ENCODE results near the gene ARHGEF33.
"Not testable (repeated sequence)": the region's sequence is repeated elsewhere in the genome, so short reads cannot be mapped to it uniquely, and the experiment has no call there.

ARHGEF33 gene

DNA sequence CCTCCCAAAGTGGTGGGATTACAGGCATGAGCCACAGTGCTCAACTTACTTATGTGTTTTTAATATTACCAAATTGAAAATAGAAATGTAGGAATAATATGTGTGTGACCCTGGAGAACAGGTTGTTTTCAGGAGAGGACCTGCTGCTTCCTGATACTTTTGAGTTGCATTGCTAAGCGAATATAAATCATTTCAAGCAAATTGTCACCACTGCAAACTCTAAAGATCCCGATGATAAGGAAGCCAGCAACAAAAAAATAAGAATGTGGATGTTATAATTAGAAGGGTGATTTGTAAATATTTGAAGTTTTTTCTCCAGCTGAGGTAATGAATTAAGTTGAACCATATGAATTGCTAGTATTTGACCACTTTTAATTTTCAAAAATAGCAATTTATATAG, 40.9 kb downstream of the ARHGEF33 start:
- TF ChIP-seq, protein P1, sequence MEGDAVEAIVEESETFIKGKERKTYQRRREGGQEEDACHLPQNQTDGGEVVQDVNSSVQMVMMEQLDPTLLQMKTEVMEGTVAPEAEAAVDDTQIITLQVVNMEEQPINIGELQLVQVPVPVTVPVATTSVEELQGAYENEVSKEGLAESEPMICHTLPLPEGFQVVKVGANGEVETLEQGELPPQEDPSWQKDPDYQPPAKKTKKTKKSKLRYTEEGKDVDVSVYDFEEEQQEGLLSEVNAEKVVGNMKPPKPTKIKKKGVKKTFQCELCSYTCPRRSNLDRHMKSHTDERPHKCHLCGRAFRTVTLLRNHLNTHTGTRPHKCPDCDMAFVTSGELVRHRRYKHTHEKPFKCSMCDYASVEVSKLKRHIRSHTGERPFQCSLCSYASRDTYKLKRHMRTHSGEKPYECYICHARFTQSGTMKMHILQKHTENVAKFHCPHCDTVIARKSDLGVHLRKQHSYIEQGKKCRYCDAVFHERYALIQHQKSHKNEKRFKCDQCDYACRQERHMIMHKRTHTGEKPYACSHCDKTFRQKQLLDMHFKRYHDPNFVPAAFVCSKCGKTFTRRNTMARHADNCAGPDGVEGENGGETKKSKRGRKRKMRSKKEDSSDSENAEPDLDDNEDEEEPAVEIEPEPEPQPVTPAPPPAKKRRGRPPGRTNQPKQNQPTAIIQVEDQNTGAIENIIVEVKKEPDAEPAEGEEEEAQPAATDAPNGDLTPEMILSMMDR (IDR thresholded peaks at IDR 0.05; ENCODE audit: borderline replicate concordance, insufficient read depth, low read depth, low read length) = no peak
- H3K4me3 ChIP-seq (ENCODE audit: low read depth, low read length) = no peak overlapping the region

DNA sequence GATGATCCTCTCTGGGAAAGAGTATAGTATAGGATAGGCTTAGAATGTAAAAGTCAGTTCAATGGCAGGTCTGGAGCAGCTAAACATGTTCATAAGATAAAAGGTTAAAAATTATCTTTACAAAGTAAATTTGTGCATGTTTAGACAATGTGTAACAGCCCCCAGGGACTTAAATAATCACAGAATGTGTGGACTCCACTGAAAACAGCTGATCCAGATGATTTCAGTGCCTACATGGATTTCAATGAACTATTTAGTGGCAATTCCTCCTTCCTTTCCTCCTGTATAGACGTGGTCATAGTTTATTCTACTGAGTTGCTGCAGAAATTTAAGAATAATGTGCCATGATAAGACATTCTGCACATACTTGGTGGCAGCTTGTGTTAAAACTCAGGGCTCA, 42.9 kb downstream of the ARHGEF33 start:
- no peak overlapping the region for H3K4me3 ChIP-seq (ENCODE audit: low read depth, low read length)
- TF ChIP-seq, protein P1 (IDR thresholded peaks at IDR 0.05; ENCODE audit: borderline replicate concordance, insufficient read depth, low read depth, low read length) = no peak

DNA sequence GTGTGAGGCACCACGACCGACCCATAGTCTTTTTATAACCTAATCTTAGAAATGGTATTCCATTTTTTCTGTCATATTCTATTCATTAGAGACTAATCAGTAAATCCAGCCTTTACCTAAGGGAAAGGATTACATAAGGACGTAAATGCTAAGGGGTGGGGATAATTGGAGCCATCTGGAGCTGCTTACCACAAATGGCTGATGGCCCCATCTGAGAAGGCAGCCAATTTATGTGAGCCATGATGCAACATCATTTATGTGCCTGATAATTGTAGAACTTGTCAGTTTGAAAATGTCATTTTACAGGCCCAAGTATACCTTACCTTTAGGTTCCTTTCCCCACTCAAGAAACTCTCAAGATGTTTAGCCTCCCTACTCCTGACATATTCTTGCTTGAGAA, 44.0 kb downstream of the ARHGEF33 start:
- TF ChIP-seq, protein P1 (IDR thresholded peaks at IDR 0.05; ENCODE audit: borderline replicate concordance, insufficient read depth, low read depth, low read length) = no peak
- H3K4me3 ChIP-seq (ENCODE audit: low read depth, low read length) = no peak overlapping the region

DNA sequence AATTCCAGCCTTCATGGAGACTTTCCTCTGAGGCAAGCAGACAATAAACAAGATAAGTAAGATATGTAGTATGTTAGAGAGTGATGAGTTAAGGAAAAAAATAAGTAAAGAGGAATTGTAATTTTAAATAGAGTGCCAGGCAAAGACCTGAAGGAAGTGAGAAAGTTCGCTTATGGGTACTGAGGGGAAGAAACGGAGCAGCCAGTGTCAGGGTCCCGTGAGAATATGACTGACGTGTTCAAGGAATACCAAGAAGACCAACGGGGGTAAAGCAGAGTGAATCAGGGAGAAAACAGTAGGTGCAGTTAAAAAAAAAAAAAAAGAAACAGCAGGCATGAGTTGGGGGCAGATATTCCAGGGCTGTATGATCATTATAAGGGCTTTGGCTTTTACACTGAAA, 45.1 kb downstream of the ARHGEF33 start:
- TF ChIP-seq, protein P1 (IDR thresholded peaks at IDR 0.05; ENCODE audit: borderline replicate concordance, insufficient read depth, low read depth, low read length) = no peak
- H3K4me3 ChIP-seq (ENCODE audit: low read depth, low read length) = no peak overlapping the region

DNA sequence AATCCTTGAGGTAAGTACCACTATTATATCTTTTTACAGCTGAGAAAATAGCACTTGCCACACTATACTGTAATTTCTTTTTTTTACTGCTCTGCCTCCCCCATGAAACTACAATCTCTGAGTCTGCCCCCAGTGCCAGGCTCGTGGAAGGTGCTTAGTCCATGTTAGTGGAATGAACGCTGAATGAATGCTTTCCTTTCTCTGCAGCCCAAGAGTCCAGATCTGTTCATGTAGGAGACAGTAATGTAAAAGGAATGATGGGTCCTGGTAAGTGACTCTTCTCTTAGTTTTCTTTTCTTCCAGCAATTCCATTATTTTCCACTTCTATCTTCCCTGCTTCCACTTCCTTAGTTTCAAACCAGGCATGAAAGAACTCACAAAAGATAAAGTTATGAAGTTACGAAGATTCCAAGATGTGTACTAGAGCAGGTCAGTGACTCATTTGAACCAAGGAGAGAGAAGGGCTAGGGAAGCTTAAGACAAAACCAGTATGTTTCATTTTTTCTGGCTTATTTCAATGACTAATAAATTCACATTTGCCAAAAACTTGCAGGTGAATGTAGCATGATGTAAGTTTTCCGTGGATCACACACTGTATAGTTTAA, 46.0 kb downstream of the ARHGEF33 start:
- TF ChIP-seq, protein P1 (IDR thresholded peaks at IDR 0.05; ENCODE audit: borderline replicate concordance, insufficient read depth, low read depth, low read length) = no peak
- no peak overlapping the region for H3K4me3 ChIP-seq (ENCODE audit: low read depth, low read length)

DNA sequence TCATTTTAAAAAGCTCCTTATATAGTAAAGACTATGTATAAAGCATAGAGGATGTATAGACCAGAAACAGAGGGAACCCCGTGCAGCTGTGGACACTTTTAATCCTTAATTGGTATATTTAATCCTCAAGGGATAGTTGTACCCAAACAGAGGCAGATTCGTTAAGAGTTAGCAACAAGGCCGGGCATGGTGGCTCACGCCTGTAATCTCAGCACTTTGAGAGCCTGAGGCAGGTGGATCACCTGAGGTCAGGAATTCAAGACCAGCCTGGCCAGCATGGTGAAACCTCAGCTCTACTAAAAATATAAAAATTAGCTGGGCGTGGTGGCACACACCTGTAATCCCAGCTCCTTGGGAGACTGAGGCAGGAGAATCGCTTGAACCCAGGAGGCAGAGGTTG, 46.8 kb downstream of the ARHGEF33 start:
- not testable (repeated sequence) for H3K4me3 ChIP-seq (ENCODE audit: low read depth, low read length)

DNA sequence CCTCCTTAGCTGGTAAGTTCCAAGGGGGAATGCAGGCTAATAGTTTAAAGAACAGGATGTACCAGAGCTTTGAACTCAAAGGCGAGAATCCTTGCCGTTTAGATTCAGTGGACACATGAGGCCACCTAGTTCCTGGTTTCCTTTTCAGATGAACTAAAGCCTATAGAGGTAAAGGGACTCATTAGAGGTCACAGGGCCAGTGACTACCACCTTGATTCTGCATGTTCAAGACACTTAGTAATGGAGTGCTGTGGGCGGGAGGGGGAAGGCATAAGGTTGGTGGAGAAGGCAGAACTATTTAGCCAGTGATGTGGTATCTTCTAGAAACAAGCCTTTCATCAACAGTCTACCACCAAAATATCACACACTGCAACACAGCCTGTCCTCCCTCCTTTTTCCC, 47.9 kb downstream of the ARHGEF33 start:
- TF ChIP-seq, protein P1 (IDR thresholded peaks at IDR 0.05; ENCODE audit: borderline replicate concordance, insufficient read depth, low read depth, low read length) = no peak
- no peak overlapping the region for H3K4me3 ChIP-seq (ENCODE audit: low read depth, low read length)

DNA sequence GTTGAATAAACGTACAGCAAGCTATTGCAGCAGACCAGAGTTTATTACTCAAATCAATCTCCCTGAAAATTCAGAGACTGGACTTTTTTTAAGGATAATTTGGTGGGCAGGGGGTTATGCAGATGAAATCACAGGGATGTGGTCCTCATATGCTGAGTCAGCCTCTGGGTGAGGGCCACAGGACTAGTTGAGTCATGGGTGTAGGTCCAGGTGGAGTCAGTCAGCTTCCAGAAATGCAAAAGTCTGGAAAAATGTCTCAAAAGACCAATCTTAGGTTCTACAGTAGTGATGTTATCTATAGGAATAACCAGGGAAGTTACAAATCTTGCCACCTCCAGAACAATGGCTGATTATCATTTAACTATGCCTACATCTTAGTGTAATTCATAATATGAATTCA, 51.1 kb downstream of the ARHGEF33 start:
- TF ChIP-seq, protein P1 (IDR thresholded peaks at IDR 0.05; ENCODE audit: borderline replicate concordance, insufficient read depth, low read depth, low read length) = no peak
- no peak overlapping the region for H3K4me3 ChIP-seq (ENCODE audit: low read depth, low read length)

Measured in GM12875 (cell line).